Body of pancreas (tissue), 4 donors: ENCODE results near the gene SEZ6L. TPM values are rescaled to one million over a fixed set of nuclear protein-coding genes. Genes with fewer than 3 reads are reported as not detected.

Experiments used
- ATAC-seq: fragments of 150-250 bp; one replicate; pipeline ENCODE4 v1.9.1; 2016
- DNase-seq, 4 donors: peaks; one replicate each; pipeline ENCODE4 v3.0.0-alpha.2; 2019
- H3K27ac ChIP-seq, 4 donors: fragments of 200-600 bp; sonication (generic); 1 replicate in 3 of 4; 2 replicates in 1 of 4; pipeline versions ENCODE4 v1.5.1 to v1.6.1; 2016 to 2019; ENCODE audit warnings: mild to moderate bottlenecking in 1 of 4, mixed read lengths in 1 of 4, moderate library complexity in 1 of 4
- H3K27me3 ChIP-seq, 2 donors: fragments of 200-600 bp; sonication (generic); one replicate each; pipeline ENCODE4 v1.6.0; 2016; ENCODE audit warnings: mild to moderate bottlenecking in 1 of 2
- H3K36me3 ChIP-seq, 2 donors: fragments of 200-600 bp; sonication (generic); replicated peaks in 1 of 2; 2 replicates each; pipeline ENCODE4 v1.5.1; 2016; ENCODE audit warnings: low read depth in 2 of 2; ENCODE audit not compliant: insufficient read depth in 1 of 2
- H3K4me1 ChIP-seq: fragments of 200-600 bp; sonication (generic); one replicate; pipeline ENCODE4 v1.6.0; 2016
- H3K4me3 ChIP-seq, 2 donors: fragments of 200-600 bp; sonication (generic); 1 replicate in 1 of 2; 2 replicates in 1 of 2; pipeline ENCODE4 v1.5.1; 2016 to 2019
- H3K9me3 ChIP-seq, 3 donors: fragments of 200-600 bp; sonication (generic); 1 replicate in 2 of 3; 2 replicates in 1 of 3; pipeline ENCODE4 v1.5.1; 2016
- POLR2A ChIP-seq, 3 donors: fragments of 450-650 bp; IDR thresholded peaks; one replicate each; pipeline ENCODE4 v1.6.1; 2016; ENCODE audit warnings: antibody characterized with exemption in 3 of 3, mild to moderate bottlenecking in 2 of 3
- WGBS, 2 donors: methylation state at CpG; one replicate each; pipeline ENCODE4 v1.1.5; 2017; 5-methylcytosine and 5-hydroxymethylcytosine counted together
- intact Hi-C: fragments of 100-400 bp; cut with DNase I; formaldehyde crosslinking; loops from one replicate; pipeline ENCODE4 v1.15.1; 2023
- total RNA-seq, 2 donors: library from RNA; depleted of rRNA; stranded (reverse); fragments of >200 nt; gene quantifications; one replicate each; pipeline ENCODE4 v1.1.0, GENCODE V29; 2016
- TF ChIP-seq, protein P1 (sequence below), 7 experiments: fragments of 450-650 bp in 4 of 7; fragments of 200-600 bp in 3 of 7; sonication (generic) in 3 of 7; IDR thresholded peaks; one replicate each; pipeline ENCODE4 v1.5.1; 2016 to 2019; ENCODE audit warnings: antibody characterized with exemption in 7 of 7

The SEZ6L gene
- total RNA-seq, 2 donors from 2014 or later, result 0.33 to 0.52 TPM

DNA sequence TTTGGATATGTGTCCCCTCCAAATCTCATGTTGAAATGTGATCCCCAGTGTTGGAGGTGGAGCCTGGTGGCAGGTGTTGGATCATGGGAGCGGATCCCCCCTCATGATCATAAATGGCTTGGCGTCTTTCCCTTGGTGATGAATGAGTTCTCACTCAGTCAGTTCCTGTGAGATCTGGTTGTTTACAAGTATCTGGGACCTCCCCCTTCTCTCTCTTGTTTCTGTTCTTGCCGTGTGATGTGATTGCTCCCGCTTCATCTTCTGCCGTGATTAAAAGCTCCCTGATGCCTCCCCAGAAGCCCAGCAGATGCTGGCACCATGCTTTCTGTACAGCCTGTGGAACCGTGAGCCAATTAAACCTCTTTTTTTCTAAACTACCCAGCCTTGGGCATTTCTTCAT lies 102.2 kb downstream of the SEZ6L start:
- Histone ChIP-seq H3K4me1 (no peaks in the 10 kb centered on the region), H3K36me3 (no peaks in the 10 kb centered on the region), H3K4me3 (no peak overlapping the region), H3K27me3 (no peaks in the 10 kb centered on the region), H3K9me3 (no peaks in the 10 kb centered on the region), H3K27ac (no peak overlapping the region)
- WGBS, 2 donors, result 32 to 45% methylated on average over 6 of the region's 6 CpGs
- no peak for DNase-seq
- no peak for TF ChIP-seq POLR2A (IDR thresholded peaks at IDR 0.05)
- TF ChIP-seq, protein P1, sequence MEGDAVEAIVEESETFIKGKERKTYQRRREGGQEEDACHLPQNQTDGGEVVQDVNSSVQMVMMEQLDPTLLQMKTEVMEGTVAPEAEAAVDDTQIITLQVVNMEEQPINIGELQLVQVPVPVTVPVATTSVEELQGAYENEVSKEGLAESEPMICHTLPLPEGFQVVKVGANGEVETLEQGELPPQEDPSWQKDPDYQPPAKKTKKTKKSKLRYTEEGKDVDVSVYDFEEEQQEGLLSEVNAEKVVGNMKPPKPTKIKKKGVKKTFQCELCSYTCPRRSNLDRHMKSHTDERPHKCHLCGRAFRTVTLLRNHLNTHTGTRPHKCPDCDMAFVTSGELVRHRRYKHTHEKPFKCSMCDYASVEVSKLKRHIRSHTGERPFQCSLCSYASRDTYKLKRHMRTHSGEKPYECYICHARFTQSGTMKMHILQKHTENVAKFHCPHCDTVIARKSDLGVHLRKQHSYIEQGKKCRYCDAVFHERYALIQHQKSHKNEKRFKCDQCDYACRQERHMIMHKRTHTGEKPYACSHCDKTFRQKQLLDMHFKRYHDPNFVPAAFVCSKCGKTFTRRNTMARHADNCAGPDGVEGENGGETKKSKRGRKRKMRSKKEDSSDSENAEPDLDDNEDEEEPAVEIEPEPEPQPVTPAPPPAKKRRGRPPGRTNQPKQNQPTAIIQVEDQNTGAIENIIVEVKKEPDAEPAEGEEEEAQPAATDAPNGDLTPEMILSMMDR (IDR thresholded peaks at IDR 0.05), result no peak
- intact Hi-C loops, result no loop called here
- ATAC-seq, result no peak

DNA sequence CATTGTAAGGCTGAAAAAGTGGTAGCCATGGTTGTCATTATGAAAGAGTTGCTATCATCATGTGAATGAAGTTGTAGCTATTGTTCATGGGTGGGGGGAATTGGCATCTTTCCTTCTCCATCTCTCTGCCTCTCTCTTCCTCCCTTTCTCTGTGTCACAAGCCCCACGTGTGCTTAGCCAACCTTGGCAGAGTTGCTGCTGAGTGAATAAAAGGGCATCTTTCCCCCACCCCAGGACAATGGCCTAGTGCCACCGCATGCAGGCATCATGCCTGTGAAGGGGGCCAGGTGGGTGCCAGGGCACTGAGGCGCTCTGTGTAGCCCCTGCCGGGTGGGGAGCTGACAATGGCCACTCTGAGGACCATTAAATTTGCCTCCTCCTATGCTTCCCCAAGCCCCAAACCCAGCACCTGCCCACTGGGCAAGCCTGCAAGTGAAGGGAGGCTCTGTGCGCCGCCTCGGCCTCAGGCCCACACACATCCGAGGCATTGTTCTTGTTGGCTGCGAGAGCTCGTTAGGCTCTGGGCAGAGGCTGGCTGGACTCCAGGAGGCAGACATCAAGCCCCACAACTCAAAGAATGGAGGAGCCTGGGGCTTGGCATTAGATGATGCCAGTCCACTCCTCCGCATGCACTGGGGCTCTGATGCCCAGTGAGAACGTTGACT lies 103.9 kb downstream of the SEZ6L start:
- Histone ChIP-seq H3K36me3 (no peaks in the 10 kb centered on the region), H3K9me3 (no peaks in the 10 kb centered on the region), H3K27ac (no peak overlapping the region), H3K4me3 (no peak overlapping the region), H3K4me1 (no peaks in the 10 kb centered on the region), H3K27me3 (no peaks in the 10 kb centered on the region)
- no peak for DNase-seq
- intact Hi-C loops, result no loop called here
- WGBS, 2 donors, result 65 to 72% methylated on average over 10 to 12 of the region's 12 CpGs
- ATAC-seq, result no peak
- TF ChIP-seq, protein P1 (IDR thresholded peaks at IDR 0.05), result no peak
- TF ChIP-seq POLR2A (IDR thresholded peaks at IDR 0.05), result no peak

DNA sequence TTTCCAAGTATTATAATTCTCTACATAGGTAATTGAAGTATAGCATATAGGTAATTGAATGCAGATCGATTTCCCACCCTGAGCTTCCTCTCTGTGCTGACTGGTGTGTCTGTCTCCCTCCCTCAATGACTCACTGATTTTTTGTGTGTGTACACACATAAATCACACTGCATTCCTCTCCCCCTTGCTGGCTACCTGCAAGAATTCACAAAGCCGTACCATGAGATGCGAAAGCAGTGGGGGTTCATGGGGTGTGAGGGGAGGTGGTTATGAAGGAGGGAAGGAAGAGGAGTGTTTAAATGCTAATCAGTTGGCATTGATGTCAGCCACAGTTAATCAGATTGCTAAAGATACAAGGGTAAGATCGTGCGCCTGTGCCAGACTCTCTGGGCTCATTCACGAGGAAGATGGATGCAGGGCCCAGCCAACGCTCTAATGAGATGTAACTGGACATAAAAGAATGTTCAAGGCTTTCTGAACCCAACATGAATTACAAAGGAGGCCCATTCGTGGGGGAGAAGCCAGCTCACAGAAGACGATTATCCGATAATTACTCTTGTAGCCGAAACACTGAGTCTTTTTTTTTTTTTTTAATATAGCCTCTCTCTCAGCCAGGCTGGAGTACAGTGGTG lies 107.4 kb downstream of the SEZ6L start:
- intact Hi-C loops, result no loop called here
- WGBS, 2 donors, result 24 to 29% methylated on average over 11 of the region's 11 CpGs
- no peak for ATAC-seq
- no peak for DNase-seq
- H3K27ac ChIP-seq, result no peak overlapping the region
- no peaks in the 10 kb centered on the region for H3K36me3 ChIP-seq
- TF ChIP-seq POLR2A (IDR thresholded peaks at IDR 0.05), result no peak
- TF ChIP-seq, protein P1 (IDR thresholded peaks at IDR 0.05), result no peak
- no peaks in the 10 kb centered on the region for H3K9me3 ChIP-seq
- H3K4me3 ChIP-seq, result no peak overlapping the region
- H3K4me1 ChIP-seq, result no peaks in the 10 kb centered on the region
- H3K27me3 ChIP-seq, result no peaks in the 10 kb centered on the region

DNA sequence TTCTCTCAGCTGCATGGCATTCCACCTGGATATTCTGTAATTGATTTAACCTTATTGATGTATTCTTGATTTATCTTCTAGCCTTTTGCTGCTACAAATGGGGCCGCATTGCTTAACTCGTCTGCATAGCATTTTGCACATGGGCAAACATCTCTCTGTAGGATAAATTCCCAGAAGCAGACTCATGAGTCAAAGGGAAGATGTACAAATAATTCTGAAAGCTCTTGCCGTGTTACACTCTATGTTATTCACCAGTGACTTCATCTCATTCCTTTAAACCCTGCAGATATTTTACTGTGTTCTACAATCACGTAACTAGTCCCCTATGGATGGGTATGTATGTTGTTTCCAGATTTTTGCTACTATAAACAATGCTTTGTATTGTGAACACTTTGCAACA lies 112.7 kb downstream of the SEZ6L start:
- Histone ChIP-seq H3K9me3 (no peaks in the 10 kb centered on the region), H3K36me3 (no peaks in the 10 kb centered on the region), H3K4me3 (no peak overlapping the region), H3K27ac (no peak overlapping the region), H3K27me3 (no peaks in the 10 kb centered on the region), H3K4me1 (no peaks in the 10 kb centered on the region)
- DNase-seq (no peak), ATAC-seq (no peak)
- TF ChIP-seq, protein P1 (IDR thresholded peaks at IDR 0.05), result no peak
- TF ChIP-seq POLR2A (IDR thresholded peaks at IDR 0.05), result no peak
- intact Hi-C loops, result no loop called here
- whole genome bisulfite sequencing, 2 donors, result 47 to 50% methylated on average over 4 of the region's 4 CpGs

DNA sequence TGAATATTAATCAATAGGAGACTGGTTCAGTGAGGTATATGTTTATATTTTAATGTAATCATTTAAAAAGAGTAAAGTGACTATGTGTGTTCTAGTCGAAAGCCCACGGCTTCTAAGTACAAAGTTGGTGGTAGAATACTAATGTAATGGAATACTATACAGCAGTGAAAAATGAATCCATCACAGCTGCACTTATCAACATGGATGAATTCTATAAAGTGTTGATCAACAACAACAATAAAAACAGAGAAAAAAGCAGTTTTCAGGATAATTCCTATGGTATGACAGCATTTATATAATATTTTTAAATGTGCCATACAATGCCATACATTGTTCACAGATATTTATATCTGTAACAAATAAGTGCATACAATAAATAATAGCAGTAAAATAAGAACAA lies 114.1 kb downstream of the SEZ6L start:
- no peak for DNase-seq
- Histone ChIP-seq H3K4me3 (no peak overlapping the region), H3K36me3 (no peaks in the 10 kb centered on the region), H3K27ac (no peak overlapping the region), H3K4me1 (no peaks in the 10 kb centered on the region), H3K9me3 (no peaks in the 10 kb centered on the region), H3K27me3 (peaks cover 0 to 4% of the 10 kb centered on the region in 2 donors)
- intact Hi-C loops, result no loop called here
- WGBS, 2 donors, result 78 to 84% methylated on average over 2 of the region's 2 CpGs
- no peak for TF ChIP-seq POLR2A (IDR thresholded peaks at IDR 0.05)
- TF ChIP-seq, protein P1 (IDR thresholded peaks at IDR 0.05), result no peak
- no peak for ATAC-seq
